HUES48 (cell line): ENCODE measurements around the gene MAP2K1.
A peak's percentile ranks its signal among the peaks of the same experiment; 100 is the strongest.

Source experiments
- H3K27ac ChIP-seq: one replicate; pipeline ENCODE4 v1.7.0; 2013; ENCODE audit warnings: low read depth, low read length, inconsistent platforms
- H3K27me3 ChIP-seq: 2 replicates; pipeline ENCODE4 v1.6.1; 2013; ENCODE audit warnings: mild to moderate bottlenecking, low read length; ENCODE audit not compliant: control insufficient read depth, insufficient read depth
- H3K36me3 ChIP-seq: 2 replicates; pipeline ENCODE4 v1.6.1; 2013; ENCODE audit warnings: low read length; ENCODE audit not compliant: control insufficient read depth, insufficient read depth
- H3K4me1 ChIP-seq: 2 replicates; pipeline ENCODE4 v1.6.1; 2013; ENCODE audit warnings: mild to moderate bottlenecking, low read length; ENCODE audit not compliant: control insufficient read depth, insufficient read depth
- H3K4me3 ChIP-seq: 2 replicates; pipeline ENCODE4 v1.5.1; 2013; ENCODE audit warnings: mild to moderate bottlenecking, low read depth, low read length
- H3K9ac ChIP-seq: 2 replicates; pipeline ENCODE4 v1.6.1; 2013; ENCODE audit warnings: mild to moderate bottlenecking, low read depth, low read length, moderate library complexity
- H3K9me3 ChIP-seq: 2 replicates; pipeline ENCODE4 v1.6.1; 2013; ENCODE audit warnings: low read length; ENCODE audit not compliant: control insufficient read depth, insufficient read depth

Gene MAP2K1

GRCh38 chr15:66394915-66395314 is 8.2 kb downstream of the MAP2K1 start:
- Histone ChIP-seq H3K9me3 (no peaks in the 10 kb centered on the region), H3K36me3 (peaks cover 9% of the 10 kb centered on the region)

GRCh38 chr15:66399276-66399675 is 12.6 kb downstream of the MAP2K1 start:
- Histone ChIP-seq H3K4me3 (no peak overlapping the region), H3K9me3 (no peaks in the 10 kb centered on the region), H3K36me3 (peaks cover 3% of the 10 kb centered on the region; the same call in 1 of the 2 replicates), H3K27me3 (no peaks in the 10 kb centered on the region), H3K4me1 (peaks cover 32% of the 10 kb centered on the region), H3K9ac (no peak overlapping the region), H3K27ac (no peak overlapping the region)

More at GRCh38 chr15:66394915-66395314, 8.2 kb downstream of the MAP2K1 start:
- Histone ChIP-seq H3K27ac (no peak overlapping the region), H3K4me1 (no peaks in the 10 kb centered on the region), H3K27me3 (no peaks in the 10 kb centered on the region), H3K4me3 (no peak overlapping the region), H3K9ac (no peak overlapping the region)

DNA sequence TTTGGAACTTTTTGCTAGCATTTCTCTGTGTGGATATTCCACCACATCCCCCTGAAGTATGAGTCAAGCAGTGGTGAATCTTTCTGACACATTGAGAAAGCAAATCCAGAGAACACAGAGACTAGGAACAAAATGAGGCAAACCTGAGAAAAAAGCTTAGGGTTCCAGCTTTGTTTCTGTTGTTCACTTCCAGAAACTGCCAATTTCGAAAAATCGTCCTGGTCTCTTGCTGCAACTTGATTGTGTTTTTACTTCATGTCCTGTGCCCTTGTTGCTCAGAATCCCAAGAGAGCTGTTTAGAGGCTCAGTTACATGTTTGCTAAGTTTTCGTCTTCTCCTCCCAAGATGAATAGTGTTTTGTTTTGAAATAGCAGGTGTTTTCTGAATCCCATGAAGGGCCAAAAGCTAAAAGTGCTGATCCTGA is 13.7 kb downstream of the MAP2K1 start:
- H3K9me3 ChIP-seq: no peaks in the 10 kb centered on the region
- H3K27ac ChIP-seq: no peak overlapping the region
- no peak overlapping the region for H3K4me3 ChIP-seq
- H3K36me3 ChIP-seq: 0 out of 2 replicates have a peak, but pooled peaks cover 3% of the 10 kb centered on the region
- peaks cover 42% of the 10 kb centered on the region for H3K4me1 ChIP-seq
- H3K9ac ChIP-seq: no peak overlapping the region
- no peaks in the 10 kb centered on the region for H3K27me3 ChIP-seq

DNA sequence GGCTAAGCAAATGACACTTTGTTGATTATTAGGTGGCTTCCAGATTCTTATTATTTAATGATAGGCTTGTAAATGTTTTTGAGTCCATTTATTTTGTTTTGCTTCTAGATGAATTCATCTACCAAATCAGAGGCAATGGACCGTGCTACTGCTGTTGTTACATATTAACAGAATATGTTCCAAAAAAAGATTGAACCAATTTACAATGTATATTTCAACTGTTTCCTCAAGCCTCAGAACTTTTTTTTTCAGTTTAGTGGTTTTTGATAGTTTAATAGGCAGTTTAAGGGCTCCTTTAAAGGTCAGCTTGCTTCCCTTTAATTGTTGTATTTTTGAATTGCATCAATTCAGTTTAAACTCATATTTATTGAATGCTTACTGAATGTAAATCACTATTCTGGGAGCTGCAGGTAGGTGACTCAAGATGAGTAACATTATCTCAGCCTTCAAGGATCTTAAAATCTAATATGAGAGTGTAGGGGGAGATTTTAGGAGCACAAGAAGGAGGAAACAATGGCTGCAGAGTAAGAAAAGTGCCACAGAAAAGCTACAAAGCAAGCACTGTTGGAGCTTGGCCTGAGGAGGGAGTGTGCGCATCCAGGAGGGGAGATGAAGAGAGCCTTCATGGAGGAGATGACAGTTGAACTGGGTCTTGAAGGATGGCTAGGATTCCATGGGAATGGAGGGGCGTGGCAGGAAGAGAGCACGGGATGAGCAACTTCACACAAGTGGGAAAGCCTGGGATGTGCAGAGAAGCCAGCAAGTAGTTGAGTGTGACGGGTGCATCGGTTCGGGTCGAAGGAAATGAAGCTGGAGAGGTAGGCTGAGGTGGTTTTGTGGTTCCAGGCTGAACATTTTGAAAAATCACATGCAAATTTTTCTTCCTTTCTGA is 14.7 kb downstream of the MAP2K1 start:
- Histone ChIP-seq H3K9ac (no peak overlapping the region), H3K27ac (no peak overlapping the region), H3K4me3 (no peak overlapping the region), H3K27me3 (no peaks in the 10 kb centered on the region), H3K36me3 (0 out of 2 replicates have a peak, but pooled peaks cover 3% of the 10 kb centered on the region), H3K9me3 (no peaks in the 10 kb centered on the region), H3K4me1 (peaks cover 52% of the 10 kb centered on the region)

- Histone ChIP-seq H3K27ac (peak overlapping the region; percentile 30), H3K9me3 (no peaks in the 10 kb centered on the region), H3K4me1 (peaks cover 52% of the 10 kb centered on the region), H3K9ac (no peak overlapping the region), H3K27me3 (no peaks in the 10 kb centered on the region), H3K4me3 (no peak overlapping the region), H3K36me3 (0 out of 2 replicates have a peak, but pooled peaks cover 3% of the 10 kb centered on the region)
Measured at GRCh38 chr15:66402761-66403284, 16.1 kb downstream of the MAP2K1 start.

- H3K9me3 ChIP-seq: no peaks in the 10 kb centered on the region
- H3K4me1 ChIP-seq: peaks cover 52% of the 10 kb centered on the region
- no peaks in the 10 kb centered on the region for H3K27me3 ChIP-seq
- 0 out of 2 replicates have a peak, but pooled peaks cover 3% of the 10 kb centered on the region for H3K36me3 ChIP-seq
- no peak overlapping the region for H3K9ac ChIP-seq
- no peak overlapping the region for H3K4me3 ChIP-seq
- peak overlapping the region; percentile 77 for H3K27ac ChIP-seq
Measured at GRCh38 chr15:66403323-66403722, 16.6 kb downstream of the MAP2K1 start.

DNA sequence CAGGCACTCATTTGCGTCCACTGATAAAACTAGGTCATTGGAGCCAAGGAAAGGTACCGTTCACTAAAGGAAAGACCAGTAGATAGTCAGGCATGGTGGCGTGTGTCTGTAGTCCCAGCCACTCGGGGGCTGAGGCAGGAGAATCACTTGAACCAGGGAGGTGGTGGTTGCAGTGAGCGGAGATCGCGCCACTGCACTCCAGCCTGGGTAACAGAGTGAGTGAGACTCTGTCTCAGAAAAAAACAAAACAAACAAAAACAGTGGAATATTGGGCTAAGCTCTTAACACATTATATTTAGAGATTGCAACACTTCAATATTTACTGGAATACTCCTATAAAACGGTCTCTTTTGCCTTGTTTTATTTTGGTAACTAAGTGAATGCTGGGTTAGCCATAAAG is 17.4 kb downstream of the MAP2K1 start:
- 0 out of 2 replicates have a peak overlapping the region, but pooled peaks have one; percentile 15 for H3K4me3 ChIP-seq
- 0 out of 2 replicates have a peak, but pooled peaks cover under 1% of the 10 kb centered on the region for H3K36me3 ChIP-seq
- H3K9ac ChIP-seq: peak overlapping the region; percentile 24; the same call in 1 of the 2 replicates
- no peaks in the 10 kb centered on the region for H3K9me3 ChIP-seq
- peak overlapping the region; percentile 77 for H3K27ac ChIP-seq
- H3K27me3 ChIP-seq: no peaks in the 10 kb centered on the region
- H3K4me1 ChIP-seq: peaks cover 52% of the 10 kb centered on the region

- Histone ChIP-seq H3K27me3 (no peaks in the 10 kb centered on the region), H3K9ac (0 out of 2 replicates have a peak overlapping the region, but pooled peaks have one; percentile 32), H3K4me3 (0 out of 2 replicates have a peak overlapping the region, but pooled peaks have one; percentile 15), H3K4me1 (peaks cover 56% of the 10 kb centered on the region), H3K36me3 (no peaks in the 10 kb centered on the region), H3K9me3 (no peaks in the 10 kb centered on the region), H3K27ac (peak overlapping the region; percentile 77)
Measured at GRCh38 chr15:66404532-66404931, 17.8 kb downstream of the MAP2K1 start.

GRCh38 chr15:66405007-66405406 is 18.3 kb downstream of the MAP2K1 start:
- Histone ChIP-seq H3K4me3 (no peak overlapping the region), H3K27me3 (no peaks in the 10 kb centered on the region), H3K4me1 (peaks cover 58% of the 10 kb centered on the region), H3K9me3 (no peaks in the 10 kb centered on the region), H3K36me3 (no peaks in the 10 kb centered on the region), H3K27ac (peak overlapping the region; percentile 69), H3K9ac (0 out of 2 replicates have a peak overlapping the region, but pooled peaks have one; percentile 32)

GRCh38 chr15:66405615-66406014 is 18.9 kb downstream of the MAP2K1 start:
- H3K9ac ChIP-seq: no peak overlapping the region
- H3K4me3 ChIP-seq: no peak overlapping the region
- H3K27me3 ChIP-seq: no peaks in the 10 kb centered on the region
- no peaks in the 10 kb centered on the region for H3K36me3 ChIP-seq
- peak overlapping the region; percentile 69 for H3K27ac ChIP-seq
- H3K4me1 ChIP-seq: peaks cover 60% of the 10 kb centered on the region
- H3K9me3 ChIP-seq: no peaks in the 10 kb centered on the region

GRCh38 chr15:66408254-66408653 is 21.5 kb downstream of the MAP2K1 start:
- no peak overlapping the region for H3K9ac ChIP-seq
- peaks cover 54% of the 10 kb centered on the region for H3K4me1 ChIP-seq
- H3K4me3 ChIP-seq: no peak overlapping the region
- H3K27ac ChIP-seq: no peak overlapping the region
- H3K36me3 ChIP-seq: peaks cover 4% of the 10 kb centered on the region; the same call in 1 of the 2 replicates
- peaks cover 3% of the 10 kb centered on the region; the same call in 1 of the 2 replicates for H3K9me3 ChIP-seq
- H3K27me3 ChIP-seq: no peaks in the 10 kb centered on the region
